Embryonic facial prominence (tissue), 1 donor: ENCODE data around the gene SPATS2L.

Source experiments
- DNase-seq: peaks from one replicate; pipeline ENCODE4 v3.0.0-alpha.2; 2016; ENCODE audit errors: extremely low spot score

Gene SPATS2L

DNA sequence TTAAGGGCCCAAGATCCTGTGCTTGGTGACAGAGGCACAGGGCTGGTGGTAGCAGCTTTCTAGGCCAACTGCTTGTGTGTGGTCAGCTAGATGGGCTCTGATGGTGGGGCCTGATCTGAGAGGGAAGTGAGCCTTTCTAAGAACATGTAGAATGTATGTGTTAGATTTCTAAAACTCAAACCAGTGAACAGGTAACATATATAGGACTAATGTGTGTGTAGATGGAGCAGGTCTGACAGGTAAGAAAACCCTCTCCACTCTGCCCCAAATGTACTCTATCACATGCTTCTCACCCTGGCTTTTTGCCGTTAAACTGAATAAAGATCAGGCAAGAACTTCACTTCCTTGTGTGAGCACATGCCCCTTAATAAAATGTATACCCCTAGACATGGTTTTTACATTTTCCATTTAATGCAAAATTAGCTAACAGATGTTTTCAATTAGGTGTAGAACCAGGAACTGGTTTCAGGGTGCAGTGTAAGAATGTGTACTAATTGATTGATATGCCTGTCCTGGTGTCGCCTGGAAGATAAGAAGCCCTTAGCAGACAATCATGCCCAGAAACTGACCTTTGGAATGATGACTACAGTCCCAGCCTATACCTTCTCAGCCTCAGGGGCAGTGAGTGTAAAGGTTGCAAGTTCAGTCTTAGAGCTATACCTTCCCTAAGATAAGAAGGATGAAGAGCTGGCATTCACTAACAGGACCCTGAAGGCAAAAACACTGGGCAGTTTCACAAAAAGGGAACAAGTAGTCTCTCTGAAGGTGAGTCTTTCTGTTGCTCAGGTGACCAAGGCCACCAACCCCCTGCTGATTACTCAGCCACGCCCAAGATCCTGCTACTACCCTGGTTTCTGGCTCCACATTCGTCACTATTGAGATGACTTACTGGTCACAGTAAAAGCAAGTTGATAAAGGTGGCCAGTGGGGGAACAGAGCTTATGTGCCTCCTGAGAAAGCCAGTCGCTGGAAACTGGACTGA, 71.2 kb downstream of the SPATS2L start:
- no peak for DNase-seq

DNA sequence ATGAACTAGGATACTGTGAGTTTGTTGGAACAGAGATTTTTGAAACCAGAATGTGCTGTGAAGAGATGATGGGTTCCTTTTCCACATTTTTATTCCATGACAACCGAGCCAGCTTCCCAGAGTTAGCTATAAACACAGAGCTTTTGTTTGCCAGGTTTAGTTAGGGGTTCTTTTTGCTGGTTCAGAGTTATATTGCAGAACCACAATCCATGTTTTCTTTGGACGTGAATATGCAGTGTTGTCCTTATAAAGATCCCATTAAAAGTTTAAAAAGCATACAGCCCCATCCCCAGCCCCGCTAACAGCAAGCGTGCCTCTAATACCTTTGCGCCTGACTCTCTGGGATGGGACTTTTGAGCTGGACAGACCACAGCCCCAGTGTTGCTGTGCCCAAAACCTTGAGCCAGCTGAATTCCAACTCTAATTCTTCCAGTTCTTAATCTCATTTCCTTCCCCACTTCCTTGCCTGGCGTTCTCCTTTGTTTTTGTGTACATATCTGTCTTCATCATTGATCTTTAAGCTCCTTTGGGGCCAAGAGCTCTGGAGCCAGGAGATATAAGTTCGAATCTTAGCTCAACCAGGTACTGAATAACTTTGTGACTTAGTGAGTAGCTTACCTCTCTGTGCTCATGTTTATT, 72.3 kb downstream of the SPATS2L start:
- DNase-seq, result peak; percentile 36

DNA sequence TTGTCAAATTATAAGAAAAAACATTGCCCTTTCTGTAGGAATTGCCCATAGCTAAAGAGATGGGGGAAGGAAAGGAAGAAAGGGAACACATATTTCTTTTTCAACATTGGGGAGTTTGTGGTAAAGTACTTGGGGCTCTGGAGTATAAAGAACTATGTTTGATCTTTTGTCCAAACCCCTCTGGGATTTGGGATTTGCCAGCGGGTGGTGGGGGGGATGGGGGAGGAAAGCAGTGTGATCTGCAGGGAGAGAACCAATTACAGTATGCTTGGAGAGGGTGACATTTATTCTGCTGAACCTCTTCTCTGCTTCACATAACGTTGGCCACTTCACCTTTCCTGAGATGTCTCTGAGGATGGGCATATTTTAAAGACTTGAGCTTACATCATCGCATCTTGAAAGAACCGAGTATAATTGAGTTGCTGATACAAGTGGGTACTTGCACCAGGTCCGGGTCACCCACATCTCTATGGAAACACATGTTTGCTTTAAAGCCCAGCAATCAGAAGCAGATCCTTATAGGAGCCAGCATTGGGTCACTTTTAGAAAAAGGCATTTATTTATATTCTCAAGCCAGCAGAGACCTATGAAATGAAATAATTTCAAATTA, 73.1 kb downstream of the SPATS2L start:
- DNase-seq, result no peak

DNA sequence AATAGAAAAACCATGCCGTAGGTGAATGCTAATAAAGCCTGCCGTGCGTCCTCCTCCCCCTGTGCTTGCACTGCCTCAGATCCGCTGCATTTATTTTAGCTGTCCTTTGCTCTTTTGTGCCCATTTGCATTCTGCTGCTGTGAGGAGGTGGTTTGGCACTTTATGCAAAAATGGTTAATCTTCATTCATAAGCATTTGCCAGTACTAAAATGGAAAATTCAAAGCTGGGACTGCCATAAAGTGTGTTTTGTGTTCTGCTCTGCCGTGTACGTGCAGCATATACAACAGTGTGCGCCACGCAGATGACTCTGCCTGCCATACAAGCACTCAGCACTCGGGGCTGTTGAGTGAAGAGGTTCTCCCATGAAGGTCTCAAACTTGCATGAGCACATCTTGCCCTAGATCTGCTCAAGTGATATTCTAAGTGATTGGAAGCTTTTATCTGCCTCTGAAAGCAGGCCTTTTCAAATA, 73.6 kb downstream of the SPATS2L start:
- DNase-seq, result no peak

DNA sequence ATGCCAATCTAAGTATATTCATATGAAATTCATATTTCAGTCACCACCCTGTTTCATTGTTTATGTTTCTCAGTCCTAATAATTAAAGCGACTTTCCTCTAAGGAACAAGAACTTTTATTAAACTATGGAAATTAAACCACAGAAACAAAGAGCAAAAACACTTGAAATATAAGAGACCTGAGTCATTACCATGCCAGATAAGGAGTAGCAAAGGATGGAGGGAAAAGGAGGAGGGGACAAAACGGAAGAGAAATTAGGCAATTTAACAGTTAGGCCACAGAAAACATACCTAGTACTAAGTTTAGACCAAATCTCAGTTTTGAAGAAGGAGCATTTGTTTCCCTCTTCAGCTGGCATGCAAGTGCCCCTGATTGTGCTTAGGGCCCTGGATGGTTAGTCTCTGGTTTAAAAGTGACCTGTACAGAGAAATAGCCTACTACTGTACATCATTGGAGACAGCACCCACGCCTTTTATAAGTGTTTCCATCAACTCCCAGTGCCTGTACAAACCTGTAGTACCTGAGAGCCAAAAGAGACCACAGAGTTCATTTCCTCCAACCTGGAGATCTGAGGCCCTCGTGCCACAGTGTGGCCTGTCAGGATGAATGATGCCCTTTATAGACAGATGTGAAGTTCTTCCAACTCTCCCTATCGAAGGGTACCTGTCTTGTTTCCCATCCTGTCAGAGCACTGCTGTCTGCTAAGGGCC, 74.5 kb downstream of the SPATS2L start:
- no peak for DNase-seq

DNA sequence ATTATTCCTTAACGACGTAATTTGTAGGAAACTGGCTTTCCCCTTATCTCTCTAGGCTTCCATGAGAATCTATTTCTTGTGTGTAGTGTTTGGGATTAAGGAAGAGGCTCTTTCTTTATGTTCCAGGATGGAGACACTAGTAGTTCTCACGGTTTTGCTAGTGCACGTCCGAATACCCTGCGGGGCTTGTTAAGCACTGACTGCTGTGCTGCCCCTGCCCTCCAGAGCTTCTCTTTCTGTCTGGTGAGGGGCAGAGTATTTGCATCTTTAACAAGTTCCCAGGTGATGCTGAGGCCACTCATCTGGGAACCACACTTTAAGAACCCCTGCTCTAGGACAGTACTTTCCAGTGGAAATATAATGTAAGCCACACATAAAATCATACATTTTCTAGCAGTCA, 76.4 kb downstream of the SPATS2L start:
- no peak for DNase-seq

DNA sequence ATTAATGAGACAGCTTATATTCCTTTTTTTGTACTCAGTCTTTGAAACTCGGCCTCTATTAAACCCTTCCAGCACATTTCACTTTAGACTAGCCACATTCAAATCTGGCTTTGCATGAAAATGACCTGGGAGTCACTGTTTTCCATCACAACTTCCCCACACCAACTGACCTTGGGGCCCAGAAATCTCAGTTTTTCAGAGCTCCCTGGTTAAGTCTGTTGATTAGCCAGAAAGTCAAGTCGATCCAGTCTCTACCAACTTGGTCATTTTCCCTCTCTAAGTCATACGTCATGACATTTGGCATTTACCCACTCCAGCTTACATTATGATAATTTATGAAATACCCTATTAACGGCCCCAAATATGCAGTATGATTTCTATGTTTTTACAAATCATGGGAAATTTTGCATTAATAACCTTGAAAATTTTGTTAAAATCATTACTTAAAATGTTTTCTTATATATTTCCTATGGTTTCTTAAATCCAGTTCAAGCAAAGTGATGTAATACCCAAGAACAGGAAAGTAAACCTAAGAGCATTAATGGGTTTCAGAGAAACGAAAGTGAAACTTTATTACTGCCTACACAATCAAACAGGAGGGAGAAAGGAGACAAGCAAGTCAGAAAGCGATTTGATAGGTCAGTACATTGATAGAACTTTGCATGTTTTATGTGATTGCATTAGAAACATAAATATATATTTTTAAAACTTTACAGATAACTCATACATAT, 77.1 kb downstream of the SPATS2L start:
- no peak for DNase-seq

DNA sequence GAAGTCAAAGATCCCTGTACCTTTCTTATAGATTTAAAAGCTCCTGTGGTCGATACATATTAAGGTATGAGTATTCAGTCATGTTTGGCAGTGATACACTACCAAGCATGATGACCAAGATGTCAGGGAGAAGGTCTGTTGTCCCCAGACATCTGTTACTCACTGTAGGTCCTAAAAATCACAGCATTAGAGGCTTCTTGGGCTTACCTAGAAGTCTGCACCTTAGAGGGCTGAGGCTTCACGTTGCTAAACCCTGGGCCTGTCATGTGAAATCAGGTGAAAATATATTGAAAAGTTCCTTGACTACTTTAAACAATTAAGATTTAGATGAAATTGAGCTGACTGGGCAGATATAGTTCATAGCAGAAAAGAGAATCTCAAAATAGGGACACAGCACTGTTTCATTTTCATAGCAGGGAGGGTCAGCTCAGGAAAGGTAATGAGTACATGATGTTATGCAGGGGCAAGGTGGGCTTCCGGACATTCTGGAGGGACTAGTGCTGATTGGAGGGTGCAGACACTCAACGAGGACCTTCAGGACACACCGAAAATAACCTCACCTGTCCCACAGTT, 78.7 kb downstream of the SPATS2L start:
- no peak for DNase-seq

DNA sequence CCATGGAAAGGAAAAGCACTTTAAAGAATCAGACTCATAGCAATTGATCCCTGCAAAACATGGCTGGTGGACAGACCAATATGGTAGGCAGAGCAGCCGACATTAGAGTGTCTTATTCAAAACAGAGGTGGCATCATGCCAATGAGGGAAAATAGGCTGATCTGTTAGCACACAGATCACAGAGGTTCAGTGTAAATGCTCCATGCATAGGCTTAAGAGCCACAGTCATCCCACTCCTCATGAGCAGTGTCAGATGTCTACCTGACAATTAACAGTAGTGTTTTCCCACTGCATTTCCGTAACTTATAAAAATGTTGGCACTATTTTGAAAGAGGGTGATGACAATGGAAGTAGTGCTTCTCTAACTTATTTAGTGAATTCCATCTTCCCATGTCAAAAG, 86.7 kb downstream of the SPATS2L start:
- DNase-seq, result no peak

DNA sequence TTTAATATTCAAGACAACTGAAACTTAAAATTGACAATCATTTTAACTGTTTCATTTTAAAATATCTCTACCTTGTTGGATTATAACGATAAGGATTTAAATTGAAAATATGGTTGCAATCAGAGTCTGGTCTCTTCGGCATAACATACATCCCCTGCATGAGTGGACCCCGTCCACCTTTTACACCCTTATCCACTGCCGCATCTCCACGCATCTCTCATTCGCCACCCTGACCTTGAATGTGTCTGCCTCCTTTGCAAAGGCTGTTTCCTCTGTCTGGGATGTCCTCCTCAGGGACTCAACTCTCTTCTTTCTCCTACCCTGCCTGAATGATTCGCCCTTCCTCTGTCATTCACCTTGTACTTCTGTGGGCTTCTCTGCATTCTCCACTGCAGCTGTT, 87.6 kb downstream of the SPATS2L start:
- DNase-seq, result no peak

DNA sequence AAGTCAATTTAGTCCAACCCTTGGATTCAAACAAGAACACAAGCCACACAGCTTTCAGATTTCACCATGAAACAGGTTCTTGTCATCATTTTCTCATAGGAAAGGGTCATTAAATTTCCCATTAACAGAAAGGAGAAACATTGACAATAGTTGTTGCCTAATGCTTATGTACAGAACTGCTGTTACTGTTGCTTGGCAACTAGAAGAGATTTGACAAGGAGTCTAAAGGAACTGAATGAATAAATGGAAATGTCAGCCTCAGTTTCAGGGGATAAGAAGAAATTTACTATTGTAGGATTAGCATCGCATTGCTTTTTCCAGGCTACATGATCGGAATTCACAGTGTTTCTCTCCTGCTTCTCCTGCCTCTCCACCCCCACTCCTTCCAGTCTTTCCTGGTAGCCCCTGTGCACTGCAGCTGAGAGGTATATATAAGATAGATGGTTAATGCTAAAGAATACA, 90.3 kb downstream of the SPATS2L start:
- DNase-seq, result no peak

DNA sequence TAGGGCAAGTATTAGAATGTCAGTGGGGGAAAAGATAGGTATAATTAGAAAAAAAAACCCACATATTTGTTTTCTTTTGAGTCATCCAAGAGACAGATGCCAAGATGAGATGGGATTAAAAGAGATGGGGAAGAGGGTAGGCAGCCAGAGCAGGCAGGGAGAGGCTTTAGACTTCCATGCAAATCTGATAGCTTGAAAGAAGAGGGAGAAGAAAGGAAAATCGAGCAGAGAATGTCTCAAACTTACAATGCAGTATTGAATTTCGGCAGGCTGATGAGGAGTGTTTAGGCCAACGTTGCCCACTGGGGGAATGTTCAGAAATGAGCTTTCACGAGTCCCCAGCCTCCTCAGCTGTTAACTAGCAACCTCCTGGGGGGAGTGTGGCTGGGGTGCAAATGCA, 91.3 kb downstream of the SPATS2L start:
- no peak for DNase-seq

DNA sequence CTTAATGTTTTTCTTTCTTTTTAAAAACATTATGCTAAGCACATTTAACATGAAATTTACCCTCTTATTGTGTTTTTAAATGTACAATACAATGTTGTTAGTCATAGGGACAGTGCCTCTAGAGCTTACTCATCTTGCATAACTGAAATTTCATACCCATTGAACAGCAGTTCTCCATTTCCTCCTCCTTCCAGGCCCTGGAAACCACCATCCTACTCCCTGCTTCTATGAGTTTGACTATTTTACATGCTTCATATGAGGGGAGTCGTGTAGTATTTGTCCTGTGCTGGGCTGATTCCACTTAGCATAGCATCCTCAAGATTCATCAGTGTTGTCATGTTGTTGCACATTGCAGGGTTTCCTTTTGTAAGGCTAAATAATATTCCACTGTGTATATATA, 92.6 kb downstream of the SPATS2L start:
- no peak for DNase-seq

DNA sequence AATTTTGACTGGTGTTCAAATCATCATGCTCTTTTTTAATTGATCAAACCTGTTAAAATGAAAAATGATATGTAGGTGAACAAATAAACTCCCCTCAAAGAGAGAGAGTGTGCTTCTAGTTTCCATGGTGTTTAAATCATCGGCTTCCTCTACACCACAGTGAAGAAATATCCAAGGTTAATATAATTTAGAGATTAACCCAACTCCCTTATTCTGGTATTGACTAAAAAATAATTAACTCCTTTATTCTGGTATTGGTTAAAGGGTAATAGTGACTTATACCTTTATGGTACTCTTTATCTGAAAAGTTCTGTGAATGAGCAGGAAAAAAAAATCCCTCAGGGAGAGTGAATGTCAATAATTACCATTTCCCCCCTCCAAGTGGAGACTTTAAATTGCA, 93.1 kb downstream of the SPATS2L start:
- no peak for DNase-seq

DNA sequence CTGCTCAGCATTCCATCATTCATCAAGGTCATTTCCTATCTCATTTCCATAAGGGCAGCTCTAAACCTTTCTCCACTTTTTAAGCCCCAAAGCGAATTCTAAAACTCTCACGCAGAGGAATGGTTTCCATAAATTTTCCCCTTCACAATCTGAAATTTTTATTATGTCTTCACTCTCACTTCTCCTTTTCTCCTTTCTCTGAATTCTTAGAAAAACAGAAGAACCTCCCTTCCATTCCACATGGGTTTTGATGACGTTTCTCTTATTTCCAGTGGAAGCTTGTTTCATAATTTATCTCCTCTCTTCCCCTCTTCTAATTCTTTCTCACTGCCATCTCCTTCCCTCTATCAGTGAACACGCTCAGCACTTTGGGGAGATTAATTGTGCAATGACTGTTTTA, 97.3 kb downstream of the SPATS2L start:
- DNase-seq, result no peak

DNA sequence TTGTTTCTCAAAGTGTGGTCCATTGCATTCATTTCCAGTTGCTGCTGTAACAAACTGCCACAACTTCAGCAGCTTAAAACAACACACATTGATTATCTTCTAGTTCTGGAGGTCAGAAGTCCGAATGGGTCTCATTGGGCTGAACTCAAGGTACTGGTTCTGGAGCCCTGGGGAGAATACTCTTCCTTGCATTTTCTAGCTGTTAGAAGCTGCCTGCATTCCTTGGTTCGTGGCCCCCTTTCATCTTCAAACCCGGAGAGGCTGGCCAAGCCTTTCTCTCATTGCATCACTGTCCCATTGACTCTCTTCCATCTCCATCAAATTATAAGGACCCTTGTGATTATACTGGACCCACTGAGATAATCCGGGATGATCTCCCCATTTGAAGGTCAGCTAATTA, 98.1 kb downstream of the SPATS2L start:
- DNase-seq, result no peak

DNA sequence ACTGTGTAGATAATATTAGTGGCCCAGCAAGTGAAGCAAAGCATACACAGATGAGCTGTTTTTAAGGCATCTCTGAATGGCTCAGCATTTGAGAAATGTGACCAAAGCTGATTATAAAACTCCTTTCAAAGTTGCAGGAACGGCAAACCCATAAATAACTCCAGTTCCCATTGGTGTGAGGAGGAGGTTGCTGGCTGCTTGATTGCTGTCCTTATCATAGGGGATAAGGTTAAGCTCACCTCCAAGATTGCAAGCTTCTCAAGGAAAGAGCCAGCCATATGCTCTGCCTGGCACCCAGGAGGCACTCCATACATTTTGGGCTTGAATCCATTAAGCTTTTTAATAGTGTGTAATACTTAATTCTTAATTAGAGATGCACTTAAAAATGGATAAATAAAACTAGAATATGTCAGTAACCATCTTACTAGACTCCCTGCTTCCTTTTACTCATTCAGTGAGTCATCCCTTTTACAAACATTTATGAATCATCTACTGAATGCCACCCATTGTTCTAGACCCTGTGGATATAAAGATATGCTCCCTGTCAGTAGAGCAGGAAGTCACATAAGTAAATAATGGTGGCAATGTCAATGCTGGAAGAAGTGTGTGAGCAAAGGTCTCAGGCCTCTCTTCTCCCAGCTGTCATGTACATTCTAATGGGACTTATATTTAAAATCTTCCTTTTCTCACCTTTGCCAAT, 99.3 kb downstream of the SPATS2L start:
- DNase-seq, result no peak

DNA sequence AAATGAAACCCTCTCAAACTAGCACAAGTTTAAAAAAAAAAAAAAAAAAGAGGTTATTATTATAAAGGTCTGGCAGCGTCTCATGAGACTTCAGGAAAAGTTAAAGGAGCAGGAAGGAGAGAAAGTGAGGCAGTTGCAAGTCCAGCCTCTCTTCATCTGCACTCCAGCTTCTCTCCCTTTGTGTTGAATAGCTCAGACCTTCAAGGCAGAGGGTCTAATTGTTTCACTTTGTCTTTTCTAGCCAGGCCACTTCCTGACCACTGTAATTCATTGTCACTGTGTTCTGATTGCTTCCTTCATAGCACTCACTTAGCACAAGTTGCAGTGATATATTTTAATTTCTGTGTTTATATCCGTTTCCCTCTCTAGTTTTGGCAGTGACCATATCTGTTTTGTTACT, 99.9 kb downstream of the SPATS2L start:
- no peak for DNase-seq

DNA sequence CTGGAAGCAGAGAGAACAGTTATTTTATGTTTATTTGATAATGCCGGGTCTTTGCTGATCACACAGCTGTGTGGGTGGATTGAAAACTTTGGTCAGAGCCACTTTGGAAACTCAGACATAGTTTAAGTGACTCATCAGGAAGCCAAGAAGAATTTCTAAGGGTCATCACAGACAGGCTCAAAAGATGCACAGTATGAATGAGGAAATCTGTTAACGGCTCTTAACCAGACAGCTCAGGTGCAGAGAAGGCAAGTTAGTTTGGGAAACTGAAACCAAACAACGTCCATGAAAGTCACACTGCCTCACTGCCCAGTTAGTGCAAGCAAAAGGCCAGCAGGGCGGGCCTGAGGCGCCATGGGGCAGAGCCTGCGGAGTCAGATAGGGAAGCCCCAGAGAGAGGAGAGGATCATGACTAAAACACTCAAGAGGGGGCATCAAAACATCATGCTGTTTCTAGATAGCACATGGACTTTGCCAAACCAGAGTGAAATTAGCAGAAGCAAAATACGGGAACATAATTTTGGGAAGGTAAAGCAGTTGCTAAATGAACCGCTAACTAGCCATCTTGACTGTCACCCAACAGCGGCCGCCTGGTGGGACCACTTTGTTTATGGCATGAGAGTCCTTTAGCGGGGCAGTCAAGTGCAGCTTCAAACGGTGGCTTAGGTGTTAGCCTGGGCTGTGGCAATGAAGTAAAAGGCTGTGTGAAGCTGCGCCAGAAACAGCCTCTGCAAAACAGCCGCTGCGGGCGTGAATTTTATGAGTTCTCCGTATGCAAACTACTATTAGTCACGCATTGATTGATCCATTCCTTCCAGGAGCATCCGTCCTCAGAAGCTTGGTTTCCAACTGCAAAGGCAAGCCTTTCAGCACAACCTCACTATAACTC, 102.2 kb downstream of the SPATS2L start:
- DNase-seq, result no peak
